H1 (cell line): ENCODE data around the gene MED1. TPM values are rescaled to one million over a fixed set of nuclear protein-coding genes. Genes with fewer than 3 reads are reported as not detected.

Experiments
- CTCF ChIA-PET: fragments of 300-600 bp; sonication (Branson Sonifier 250); formaldehyde crosslinking; loops from one replicate; lab custom pipeline; 2021; ENCODE audit not compliant: partially characterized antibody; lab: Charles Lee
- POLR2A ChIA-PET: fragments of 300-600 bp; sonication (Branson Sonifier 250); formaldehyde crosslinking; loops from one replicate; lab custom pipeline; 2021; ENCODE audit warnings: inconsistent platforms; ENCODE audit not compliant: partially characterized antibody; lab: Charles Lee
- DNase-seq, 2 experiments: peaks; one replicate each; pipeline versions ENCODE4 v3.0.0 to v3.0.0-alpha.2; 2010 to 2022; ENCODE audit warnings: low spot score in 2 of 2, low read depth in 1 of 2, mixed read lengths in 1 of 2
- FAIRE-seq: peaks from 2 replicates; lab custom pipeline; 2011; peaks lifted over from hg19 to GRCh38; lab: Jason Lieb, UNC
- H2AFZ ChIP-seq: 2 replicates; pipeline ENCODE4 v1.8.1; 2012; ENCODE audit warnings: low read length, inconsistent platforms
- H2AK5ac ChIP-seq: 2 replicates; pipeline ENCODE4 v1.6.1; 2013; ENCODE audit warnings: low read depth, low read length
- H2BK120ac ChIP-seq: replicated peaks from 2 replicates; pipeline ENCODE3; 2013; ENCODE audit warnings: low read depth, low read length, inconsistent platforms
- H2BK12ac ChIP-seq: 2 replicates; pipeline ENCODE4 v1.6.1; 2013; ENCODE audit warnings: low read depth, low read length
- H2BK15ac ChIP-seq: 2 replicates; pipeline ENCODE4 v1.6.1; 2013; ENCODE audit warnings: low read length
- H2BK20ac ChIP-seq: 2 replicates; pipeline ENCODE4 v1.6.1; 2013; ENCODE audit warnings: low read length
- H2BK5ac ChIP-seq: 2 replicates; pipeline ENCODE4 v1.6.1; 2013; ENCODE audit warnings: low read depth, low read length
- H3K14ac ChIP-seq: 2 replicates; pipeline ENCODE4 v1.6.1; 2013; ENCODE audit warnings: inconsistent platforms; ENCODE audit not compliant: insufficient read length
- H3K18ac ChIP-seq: 2 replicates; pipeline ENCODE4 v1.6.1; 2013; ENCODE audit warnings: low read length; ENCODE audit errors: extremely low read depth
- H3K23ac ChIP-seq: 2 replicates; pipeline ENCODE4 v1.6.1; 2013; ENCODE audit warnings: inconsistent platforms; ENCODE audit not compliant: insufficient read length
- H3K23me2 ChIP-seq: 2 replicates; pipeline ENCODE4 v1.6.1; 2013; ENCODE audit warnings: low read depth, low read length
- H3K27ac ChIP-seq: 2 replicates; pipeline ENCODE4 v1.6.1; 2011; ENCODE audit warnings: low read depth, low read length, inconsistent platforms
- H3K27me3 ChIP-seq, 4 experiments: replicated peaks in 1 of 4; 1 replicate in 1 of 4; 2 replicates in 3 of 4; pipeline versions ENCODE4 v1.6.1 to v1.8.1; 2011 to 2013; ENCODE audit warnings: low read length in 3 of 4, mild to moderate bottlenecking in 3 of 4, inconsistent platforms in 2 of 4, mixed read lengths in 2 of 4, moderate library complexity in 1 of 4; ENCODE audit not compliant: control insufficient read depth in 3 of 4, insufficient read depth in 3 of 4; ENCODE audit errors: extremely low read depth in 1 of 4
- H3K36me3 ChIP-seq, 4 experiments: 2 replicates each; pipeline versions ENCODE4 v1.6.1 to v1.8.1; 2011 to 2013; ENCODE audit warnings: mild to moderate bottlenecking in 4 of 4, low read length in 3 of 4, moderate library complexity in 2 of 4, control low read depth in 1 of 4, inconsistent platforms in 1 of 4; ENCODE audit not compliant: insufficient read depth in 4 of 4, control insufficient read depth in 2 of 4
- H3K4ac ChIP-seq: replicated peaks from 2 replicates; pipeline ENCODE3; 2013; ENCODE audit warnings: low read length, low read depth, mixed read lengths, inconsistent platforms; ENCODE audit not compliant: insufficient read length
- H3K4me1 ChIP-seq, 4 experiments: replicated peaks in 1 of 4; 1 replicate in 1 of 4; 2 replicates in 3 of 4; pipeline versions ENCODE4 v1.6.1 to v1.8.1; 2011 to 2013; ENCODE audit warnings: low read length in 3 of 4, inconsistent platforms in 2 of 4, mixed read lengths in 1 of 4; ENCODE audit not compliant: insufficient read depth in 4 of 4, control insufficient read depth in 3 of 4
- H3K4me2 ChIP-seq, 2 experiments: 2 replicates each; pipeline versions ENCODE4 v1.6.1 to v1.8.1; 2011 to 2013; ENCODE audit warnings: low read depth in 2 of 2, low read length in 2 of 2, control low read depth in 1 of 2, inconsistent platforms in 1 of 2, mild to moderate bottlenecking in 1 of 2; ENCODE audit not compliant: insufficient read depth in 1 of 2
- H3K4me3 ChIP-seq, 4 experiments: fragments of 200-600, 300-600 bp in 1 of 4; sonication (generic), shearing (Covaris generic), sonication (Bioruptor Twin) in 1 of 4; 2 replicates each; pipeline versions ENCODE4 v1.5.1 to v1.8.1; 2011 to 2016; ENCODE audit warnings: low read length in 4 of 4, low read depth in 3 of 4, control low read depth in 2 of 4, inconsistent platforms in 2 of 4, mild to moderate bottlenecking in 2 of 4, mixed read lengths in 1 of 4, moderate library complexity in 1 of 4; ENCODE audit not compliant: insufficient read depth in 2 of 4; ENCODE audit errors: extremely low read depth in 1 of 4
- H3K56ac ChIP-seq: replicated peaks from 2 replicates; pipeline ENCODE3; 2013; ENCODE audit warnings: low read depth, mild to moderate bottlenecking, mixed read lengths, low read length, inconsistent platforms; ENCODE audit not compliant: insufficient read length
- H3K79me1 ChIP-seq: 2 replicates; pipeline ENCODE4 v1.6.1; 2013; ENCODE audit warnings: low read depth, low read length, control low read depth
- H3K79me2 ChIP-seq, 2 experiments: 2 replicates each; pipeline versions ENCODE4 v1.6.1 to v1.8.1; 2012 to 2013; ENCODE audit warnings: low read length in 2 of 2, mild to moderate bottlenecking in 2 of 2, inconsistent platforms in 1 of 2; ENCODE audit not compliant: insufficient read depth in 2 of 2, control insufficient read depth in 1 of 2
- H3K9ac ChIP-seq, 4 experiments: replicated peaks in 1 of 4; 1 replicate in 1 of 4; 2 replicates in 3 of 4; pipeline versions ENCODE4 v1.6.1 to v1.8.1; 2011 to 2013; ENCODE audit warnings: low read depth in 3 of 4, low read length in 3 of 4, control low read depth in 2 of 4, mild to moderate bottlenecking in 2 of 4, moderate library complexity in 2 of 4, inconsistent platforms in 1 of 4; ENCODE audit errors: extremely low read depth in 1 of 4
- H3K9me3 ChIP-seq, 2 experiments: 2 replicates each; pipeline versions ENCODE4 v1.6.1 to v1.8.1; 2012 to 2013; ENCODE audit warnings: mild to moderate bottlenecking in 2 of 2, moderate library complexity in 2 of 2, control low read depth in 1 of 2, inconsistent platforms in 1 of 2, low read depth in 1 of 2, low read length in 1 of 2, mixed read lengths in 1 of 2; ENCODE audit not compliant: insufficient read depth in 2 of 2
- H4K20me1 ChIP-seq, 2 experiments: replicated peaks in 1 of 2; 2 replicates each; pipeline versions ENCODE3 to v1.8.1; 2011 to 2013; ENCODE audit warnings: inconsistent platforms in 2 of 2, low read length in 2 of 2, mild to moderate bottlenecking in 1 of 2; ENCODE audit not compliant: insufficient read depth in 2 of 2, control insufficient read depth in 1 of 2
- H4K5ac ChIP-seq: 2 replicates; pipeline ENCODE4 v1.6.1; 2013; ENCODE audit warnings: low read length, low read depth, mixed read lengths, inconsistent platforms; ENCODE audit not compliant: insufficient read length
- H4K8ac ChIP-seq: 2 replicates; pipeline ENCODE4 v1.8.0; 2013; ENCODE audit warnings: mild to moderate bottlenecking, moderate library complexity, low read length, inconsistent platforms; ENCODE audit not compliant: insufficient read depth; ENCODE audit errors: extremely low read depth
- H4K91ac ChIP-seq: replicated peaks from 2 replicates; pipeline ENCODE3; 2013; ENCODE audit warnings: low read length, mixed read lengths, inconsistent platforms; ENCODE audit not compliant: insufficient read length
- ASH2L ChIP-seq: fragments of 200-600, 300-600 bp; sonication (generic); IDR thresholded peaks from one replicate; pipeline ENCODE4 v1.7.1; 2017; ENCODE audit warnings: low read length
- CREB1 ChIP-seq: IDR thresholded peaks from 2 replicates; pipeline ENCODE4 v1.6.1; 2012; ENCODE audit warnings: inconsistent platforms
- FOSL1 ChIP-seq: IDR thresholded peaks from 2 replicates; pipeline ENCODE4 v1.6.1; 2011; ENCODE audit warnings: mild to moderate bottlenecking, low read depth, low read length, moderate library complexity; ENCODE audit not compliant: insufficient read depth
- GABPA ChIP-seq: IDR thresholded peaks from 2 replicates; pipeline ENCODE4 v1.6.1; 2011; ENCODE audit warnings: mild to moderate bottlenecking, low read length, moderate library complexity, borderline replicate concordance; ENCODE audit not compliant: insufficient read depth
- MAFK ChIP-seq: IDR thresholded peaks from 2 replicates; pipeline ENCODE4 v1.6.1; 2012; ENCODE audit warnings: low read depth, mild to moderate bottlenecking, improper control_type of control experiment, low read length
- RBBP5 ChIP-seq: IDR thresholded peaks from 2 replicates; pipeline ENCODE4 v1.7.1; 2012; ENCODE audit warnings: low read depth, mild to moderate bottlenecking, inconsistent platforms, low read length, moderate library complexity, borderline replicate concordance
- SIN3A ChIP-seq, 2 experiments: IDR thresholded peaks in 1 of 2; conservative IDR thresholded peaks in 1 of 2; 2 replicates each; pipeline ENCODE4 v1.6.1; 2011 to 2012; ENCODE audit warnings: low read length in 2 of 2, improper control_type of control experiment in 1 of 2, low read depth in 1 of 2, mild to moderate bottlenecking in 1 of 2
- SIX5 ChIP-seq: IDR thresholded peaks from 2 replicates; pipeline ENCODE4 v1.6.1; 2011; ENCODE audit warnings: mild to moderate bottlenecking, low read depth, low read length
- SP1 ChIP-seq: IDR thresholded peaks from 2 replicates; pipeline ENCODE4 v1.6.1; 2011; ENCODE audit warnings: low read depth, low read length
- SP2 ChIP-seq: IDR thresholded peaks from 2 replicates; pipeline ENCODE4 v1.6.1; 2012; ENCODE audit warnings: mild to moderate bottlenecking, low read length, inconsistent platforms
- SP4 ChIP-seq: IDR thresholded peaks from 2 replicates; pipeline ENCODE4 v1.6.1; 2012; ENCODE audit warnings: low read length, inconsistent platforms
- TAF1 ChIP-seq: IDR thresholded peaks from 2 replicates; pipeline ENCODE4 v1.6.1; 2011; ENCODE audit warnings: mild to moderate bottlenecking, low read depth, low read length
- YY1 ChIP-seq: IDR thresholded peaks from 2 replicates; pipeline ENCODE4 v1.6.1; 2011; ENCODE audit warnings: low read depth, mild to moderate bottlenecking, low read length
- WGBS, 2 experiments: shearing (Covaris generic) in 1 of 2; methylation state at CpG; one replicate each; pipeline versions ENCODE4 v1.1.6 to v1.1.7; 2013 to 2015; ENCODE audit warnings: low lambda C conversion rate in 2 of 2, mixed read lengths in 2 of 2, inconsistent platforms in 1 of 2, low coverage in 1 of 2, missing lambda C conversion rate in 1 of 2; ENCODE audit not compliant: insufficient replicate concordance in 2 of 2, insufficient coverage in 1 of 2, insufficient read length in 1 of 2; ENCODE audit errors: extremely low coverage in 1 of 2, missing lambda C conversion rate in 1 of 2; 5-methylcytosine and 5-hydroxymethylcytosine counted together
- polyA plus RNA-seq, 7 experiments: library from polyadenylated mRNA; depleted of rRNA in 3 of 7; stranded (reverse) in 5 of 7; unstranded in 2 of 7; fragments of >200 nt in 5 of 7; fragments of 200-250 nt in 2 of 7; gene quantifications; 1 replicate in 5 of 7; 2 replicates in 1 of 7; 4 replicates in 1 of 7; pipeline versions ENCODE4 v1.2.1 to v1.2.3, GENCODE V29; 2011 to 2013; ENCODE audit warnings: missing spikeins in 2 of 7, mixed read lengths in 2 of 7
- total RNA-seq: library from RNA; stranded (reverse); fragmentation: NEBNext Ultra II Directional; extraction: Animal tissue kit (Norgen Biotek cat#: 25700); gene quantifications from 2 replicates; pipeline ENCODE4 v1.2.1, GENCODE V29; 2021
- TF ChIP-seq, protein P1 (sequence below): IDR thresholded peaks from 2 replicates; pipeline ENCODE4 v1.6.1; 2012; ENCODE audit warnings: inconsistent platforms
- TF ChIP-seq, protein P2 (sequence below): IDR thresholded peaks from 2 replicates; pipeline ENCODE4 v1.6.1; 2011; ENCODE audit warnings: low read depth, mild to moderate bottlenecking, low read length; ENCODE audit not compliant: insufficient read depth

The MED1 gene
- total and polyA plus RNA-seq, 2 of the 8 experiments (the other 6 are each of a cell fraction or from before 2014, with no cell fraction given), result 24.7 to 56.5 TPM

DNA sequence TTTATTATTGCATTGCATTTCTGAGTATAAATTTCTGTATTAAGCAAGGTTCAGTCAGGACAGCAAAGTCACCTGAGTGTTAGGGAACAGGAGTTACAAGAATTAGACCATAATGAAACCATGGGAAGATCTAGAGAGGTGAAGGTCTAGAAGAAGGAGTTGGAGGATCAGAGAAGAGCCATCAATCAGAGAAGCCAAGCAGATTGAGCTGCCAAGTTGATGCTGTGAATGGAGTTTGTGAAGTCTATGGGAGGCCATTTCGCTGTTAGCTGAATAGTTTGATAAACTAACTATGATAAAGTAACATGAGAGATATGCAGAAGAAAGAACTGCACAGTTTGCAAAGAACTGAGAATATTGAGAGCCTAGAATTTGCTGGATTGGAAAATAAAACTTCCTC is 90.0 kb downstream of the MED1 start:
- H4K20me1 ChIP-seq, result peaks cover 0 to 2% of the 10 kb centered on the region in 2 experiments
- H3K23ac ChIP-seq, result no peak overlapping the region
- no peak overlapping the region for H4K8ac ChIP-seq
- no peak overlapping the region for H4K91ac ChIP-seq
- H3K18ac ChIP-seq, result no peak overlapping the region
- H3K14ac ChIP-seq, result no peak overlapping the region
- no peaks in the 10 kb centered on the region for H3K79me2 ChIP-seq
- no peaks in the 10 kb centered on the region for H3K9me3 ChIP-seq
- DNase-seq (no peak), FAIRE-seq (no peak)
- H3K23me2 ChIP-seq, result no peaks in the 10 kb centered on the region
- H2BK12ac ChIP-seq, result no peak overlapping the region
- no peak overlapping the region for H3K56ac ChIP-seq
- H3K9ac ChIP-seq, result no peak overlapping the region
- no peaks in the 10 kb centered on the region for H3K27me3 ChIP-seq
- no peaks in the 10 kb centered on the region for H3K36me3 ChIP-seq
- H2BK15ac ChIP-seq, result no peak overlapping the region
- H3K4me3 ChIP-seq, result no peak overlapping the region
- H3K27ac ChIP-seq, result no peak overlapping the region
- H3K79me1 ChIP-seq, result no peaks in the 10 kb centered on the region
- H3K4me2 ChIP-seq, result no peak overlapping the region
- 100% methylated on average over 1 of the region's 1 CpG; no CpG with 5 or more reads in 1 of the 2 experiments for WGBS, 2 experiments
- no peak overlapping the region for H2BK20ac ChIP-seq
- H2BK120ac ChIP-seq, result no peak overlapping the region
- ChIA-PET POLR2A (no interaction called here), CTCF (interaction anchor here (0.6 kb wide), 1 partner anchor 21 kb away, joined by 3 read pairs; no protein-coding TSS in a partner anchor)
- H3K4ac ChIP-seq, result no peak overlapping the region
- no peak overlapping the region for H2AFZ ChIP-seq
- H2BK5ac ChIP-seq, result no peak overlapping the region
- H2AK5ac ChIP-seq, result no peak overlapping the region
- H4K5ac ChIP-seq, result no peak overlapping the region
- H3K4me1 ChIP-seq, result no peaks in the 10 kb centered on the region; a peak in 1 of 7 replicates
- TF ChIP-seq, protein P1, sequence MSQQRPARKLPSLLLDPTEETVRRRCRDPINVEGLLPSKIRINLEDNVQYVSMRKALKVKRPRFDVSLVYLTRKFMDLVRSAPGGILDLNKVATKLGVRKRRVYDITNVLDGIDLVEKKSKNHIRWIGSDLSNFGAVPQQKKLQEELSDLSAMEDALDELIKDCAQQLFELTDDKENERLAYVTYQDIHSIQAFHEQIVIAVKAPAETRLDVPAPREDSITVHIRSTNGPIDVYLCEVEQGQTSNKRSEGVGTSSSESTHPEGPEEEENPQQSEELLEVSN, result no peak
- TF ChIP-seq MAFK (no peak), SP1 (no peak), SP2 (no peak), GABPA (no peak), TAF1 (no peak), RBBP5 (no peak), ASH2L (no peak), CREB1 (no peak), SP4 (no peak), YY1 (no peak), SIX5 (no peak), FOSL1 (no peak), SIN3A (conservative IDR thresholded peaks at IDR 0.05 in 1 of 2, IDR thresholded peaks at IDR 0.05 in 1 of 2; ENCODE audit: low read depth in 1 of 2, low read length in 2 of 2) (no peak)
- TF ChIP-seq, protein P2, sequence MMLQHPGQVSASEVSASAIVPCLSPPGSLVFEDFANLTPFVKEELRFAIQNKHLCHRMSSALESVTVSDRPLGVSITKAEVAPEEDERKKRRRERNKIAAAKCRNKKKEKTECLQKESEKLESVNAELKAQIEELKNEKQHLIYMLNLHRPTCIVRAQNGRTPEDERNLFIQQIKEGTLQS, result no peak
